Ramos (cell line): Measurements from ENCODE around the gene MED16.

Experiments used
- in situ Hi-C: fragments of 300-500 bp; cut with MboI; formaldehyde crosslinking; loops from one replicate; pipeline ENCODE4 v1.14.3; 2022; ENCODE audit warnings: low sequenced_read_pairs; ENCODE audit not compliant: unreplicated experiment

MED16 gene

DNA sequence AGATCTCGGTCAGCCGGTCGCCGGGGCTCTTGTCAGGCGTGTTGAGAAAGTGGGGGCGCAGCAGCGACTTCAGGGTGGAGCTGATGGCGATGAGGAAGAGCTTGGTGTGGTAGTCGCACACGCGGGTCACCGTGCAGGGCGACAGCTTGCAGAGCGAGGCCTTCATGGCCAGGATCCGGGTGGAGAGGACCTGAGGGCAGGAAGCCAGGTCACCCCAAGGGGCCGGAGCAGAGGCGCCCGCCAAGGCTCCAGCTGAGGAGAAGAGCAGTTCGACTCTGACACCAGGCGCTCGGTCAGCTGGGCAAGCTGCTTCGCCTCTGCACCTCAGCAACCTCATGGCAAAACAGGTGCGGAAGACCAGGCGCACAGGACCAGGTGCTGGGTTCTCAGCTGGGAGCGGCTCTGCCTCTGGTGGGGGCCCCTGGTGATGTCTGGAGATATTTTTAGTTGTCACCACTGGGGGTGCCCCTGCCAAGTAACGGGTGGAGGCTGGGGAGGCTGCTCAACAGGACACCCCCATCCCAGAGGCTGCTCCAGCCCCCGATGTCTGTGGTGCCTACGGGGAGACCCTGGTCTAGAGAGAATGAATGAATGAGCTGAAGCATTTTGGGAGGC lies 17.6 kb downstream of the MED16 start:
- in situ Hi-C loops, result no loop called here

DNA sequence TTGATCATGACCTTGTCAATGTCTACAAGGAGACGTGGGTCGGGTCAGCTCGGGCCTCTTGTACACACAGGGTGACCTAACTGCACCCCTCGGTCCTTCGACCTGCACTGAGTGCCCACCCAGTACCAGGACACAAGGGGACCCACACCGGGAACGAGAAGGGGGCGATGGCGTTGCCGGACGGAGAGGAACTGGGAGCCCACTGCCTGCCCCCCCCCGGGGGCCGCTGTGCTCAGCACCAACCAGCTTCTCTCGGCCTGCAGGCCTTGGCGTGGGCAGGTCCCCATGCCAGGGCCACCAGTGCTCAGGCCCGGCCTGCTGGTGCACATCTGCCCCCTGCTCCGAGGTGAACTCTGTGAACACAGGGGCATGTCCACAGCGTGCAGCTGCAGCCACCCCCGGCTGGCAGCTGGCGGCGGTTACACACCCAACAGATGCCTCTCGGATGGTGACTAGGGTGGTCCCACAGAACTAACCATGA lies 19.4 kb downstream of the MED16 start:
- in situ Hi-C loops, result no loop called here

DNA sequence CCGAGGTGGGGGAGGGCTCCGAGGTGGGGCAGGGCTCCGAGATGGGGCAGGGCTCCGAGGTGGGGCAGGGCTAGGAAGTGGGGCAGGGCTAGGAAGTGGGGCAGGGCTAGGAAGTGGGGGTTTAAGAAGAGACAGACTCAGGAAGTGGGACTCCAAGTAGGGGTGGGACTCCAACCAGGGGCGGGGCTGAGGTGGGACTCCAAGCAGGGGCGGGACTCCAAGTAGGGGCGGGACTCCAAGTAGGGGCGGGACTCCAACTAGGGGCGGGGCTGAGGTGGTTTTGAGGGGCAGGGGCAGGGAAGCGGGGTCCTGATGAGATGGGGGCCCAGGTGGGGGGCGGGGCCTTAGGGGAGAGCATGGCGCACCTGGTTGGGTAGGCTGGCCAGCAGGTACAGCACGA lies 19.9 kb downstream of the MED16 start:
- in situ Hi-C loops, result no loop called here

DNA sequence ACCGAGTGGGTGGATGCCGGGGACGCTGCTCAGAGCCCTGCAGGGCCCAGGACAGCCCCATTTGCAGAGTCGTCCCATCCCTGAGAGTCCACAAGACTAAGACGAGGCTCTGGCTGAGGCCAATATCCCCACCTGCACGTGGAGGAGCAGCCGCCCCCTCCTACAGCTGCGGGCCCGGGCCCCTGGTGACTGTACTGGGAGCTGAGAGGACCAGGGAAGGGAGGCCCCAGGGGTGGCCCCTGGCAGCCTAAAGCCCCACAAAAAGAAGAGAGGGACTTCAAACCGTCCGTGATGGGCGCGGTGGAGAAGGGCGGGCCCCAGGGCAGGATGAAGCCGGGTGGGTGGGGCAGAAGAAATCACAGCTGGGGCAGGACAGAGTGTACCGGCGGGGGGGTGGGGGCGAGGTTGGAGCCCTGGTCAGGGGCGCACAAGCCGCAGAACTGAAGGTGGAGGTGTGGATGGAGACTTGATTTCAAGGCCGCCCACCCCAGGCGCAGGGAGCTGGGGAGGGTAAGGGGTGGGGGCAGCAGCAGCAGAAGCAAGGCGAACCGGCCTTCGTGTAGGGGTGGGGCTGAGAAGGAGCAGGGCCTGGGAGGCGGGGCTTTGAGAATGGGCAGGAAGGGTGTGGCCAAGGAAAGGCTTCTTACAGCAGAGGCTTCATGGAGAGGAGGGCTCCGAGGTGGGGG lies 20.6 kb downstream of the MED16 start:
- in situ Hi-C loops, result no loop called here

DNA sequence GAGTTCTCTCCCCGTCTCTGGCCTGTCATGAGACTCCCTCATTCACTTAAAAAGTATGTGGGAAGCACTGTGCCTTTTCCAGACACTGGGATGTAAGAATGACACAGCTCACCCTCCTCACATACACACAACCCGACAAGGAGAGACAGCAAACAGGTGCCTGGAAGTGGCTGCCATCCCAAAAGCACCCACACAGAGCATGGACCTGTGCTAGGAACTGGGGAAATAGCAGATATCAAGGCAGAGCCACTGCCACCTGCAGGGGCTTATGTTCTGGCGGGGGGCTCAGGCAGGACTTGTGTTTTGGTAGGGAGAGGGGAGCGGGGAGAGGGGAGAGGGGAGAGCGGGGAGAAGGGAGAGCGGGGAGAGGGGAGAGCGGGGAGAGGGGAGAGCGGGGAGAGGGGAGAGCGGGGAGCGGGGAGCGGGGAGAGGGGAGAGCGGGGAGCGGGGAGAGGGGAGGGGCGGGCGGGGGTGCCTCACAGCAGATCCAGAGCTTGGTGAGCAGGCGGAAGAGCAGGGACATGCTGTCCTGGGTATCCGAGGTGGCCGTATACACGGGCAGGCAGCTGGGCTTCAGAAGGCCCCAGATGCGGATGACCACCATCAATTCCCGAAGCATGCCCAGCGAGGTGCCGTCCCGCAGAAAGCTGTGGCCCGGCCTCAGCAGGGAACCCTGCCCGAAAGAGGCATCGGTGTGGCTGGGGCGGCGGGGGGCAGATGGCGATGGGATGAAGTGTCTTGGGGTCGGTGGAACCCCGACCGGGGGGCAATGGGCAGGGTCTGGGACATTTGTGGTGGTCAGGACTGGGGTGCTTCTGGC lies 21.3 kb downstream of the MED16 start:
- in situ Hi-C loops, result no loop called here

DNA sequence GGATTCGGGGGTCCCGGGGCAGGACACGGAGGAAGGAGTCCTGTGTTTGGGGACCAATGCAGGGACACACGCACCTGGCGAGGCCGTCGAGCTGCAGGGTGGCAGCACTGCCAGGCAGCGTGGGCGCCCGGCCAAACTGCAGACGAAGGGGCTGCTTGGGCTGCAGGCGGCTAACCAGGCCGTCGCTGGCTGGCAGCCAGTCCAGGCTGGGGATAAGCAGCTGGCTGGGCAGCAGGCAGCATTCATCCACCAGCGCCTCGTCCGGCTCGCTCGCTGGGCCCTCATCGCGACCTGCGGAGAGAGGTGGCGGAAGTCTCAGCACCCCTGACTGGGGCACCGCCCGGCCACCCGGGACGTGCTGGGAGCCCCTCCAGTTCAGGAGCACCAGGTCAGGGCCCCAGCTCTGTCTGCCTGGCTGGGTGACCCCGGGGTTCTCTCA lies 22.0 kb downstream of the MED16 start:
- in situ Hi-C loops, result no loop called here

DNA sequence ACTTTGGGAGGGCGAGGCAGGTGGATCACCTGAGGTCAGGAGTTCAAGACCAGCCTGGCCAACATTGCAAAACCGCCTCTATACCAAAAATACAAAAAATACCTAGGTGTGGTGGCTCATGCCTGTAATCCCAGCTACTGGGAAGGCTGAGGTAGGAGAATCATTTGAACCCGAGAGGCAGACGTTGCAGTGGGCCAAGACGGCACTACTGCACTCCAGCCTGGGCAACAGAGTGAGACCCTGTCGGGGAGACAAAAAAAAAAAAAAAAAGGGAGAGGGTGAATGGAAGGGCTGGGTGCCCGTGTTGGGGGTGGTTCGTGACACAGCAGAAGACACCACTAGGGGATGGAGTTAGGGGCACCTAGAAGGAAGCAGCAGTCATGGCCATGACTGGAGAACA lies 22.7 kb downstream of the MED16 start:
- in situ Hi-C loops, result no loop called here

DNA sequence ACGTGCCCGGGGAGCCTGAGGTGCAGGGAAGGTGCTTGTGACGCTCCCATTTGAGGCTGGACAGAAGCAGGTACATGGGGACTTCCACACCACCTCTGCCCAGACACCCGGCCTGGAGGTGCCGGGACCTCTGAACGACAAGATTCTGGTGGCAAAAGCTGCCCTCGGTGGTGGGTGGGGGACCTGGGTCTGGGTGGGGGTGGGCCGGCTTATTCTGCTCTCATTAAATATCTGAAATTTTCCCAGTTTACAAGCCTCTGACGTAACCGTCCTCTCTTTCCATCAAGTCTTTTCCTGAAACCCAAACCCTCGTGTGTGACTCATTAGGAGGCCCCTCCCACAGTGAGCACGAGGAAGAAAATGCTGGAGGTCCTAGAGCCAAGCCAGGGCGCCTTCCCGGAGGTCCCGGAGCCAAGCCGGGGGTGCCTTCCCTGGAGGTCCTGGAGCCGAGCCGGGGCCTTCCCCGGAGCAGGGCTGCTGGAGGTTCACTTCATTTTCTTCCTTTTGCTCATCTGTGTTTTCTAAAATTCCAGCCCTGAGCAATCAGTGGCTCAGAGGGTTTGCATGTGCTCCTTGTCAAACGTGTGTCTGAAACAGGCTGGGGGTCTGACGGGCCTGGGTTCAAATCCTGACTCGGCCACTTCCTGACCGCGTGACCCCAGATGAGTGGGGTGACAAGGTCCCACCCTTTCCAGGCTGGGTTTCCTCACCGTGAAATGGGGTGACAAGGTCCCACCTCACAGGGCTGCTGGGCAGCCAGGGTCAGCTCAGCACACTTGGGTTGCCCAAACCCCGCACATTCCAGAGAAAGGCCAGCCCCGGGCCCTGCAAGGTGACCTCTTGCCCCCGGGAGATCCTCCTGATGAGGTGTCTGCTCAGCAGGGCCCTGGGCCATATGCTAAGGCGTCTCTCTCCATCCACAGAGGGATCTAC lies 23.5 kb downstream of the MED16 start:
- in situ Hi-C loops, result no loop called here

DNA sequence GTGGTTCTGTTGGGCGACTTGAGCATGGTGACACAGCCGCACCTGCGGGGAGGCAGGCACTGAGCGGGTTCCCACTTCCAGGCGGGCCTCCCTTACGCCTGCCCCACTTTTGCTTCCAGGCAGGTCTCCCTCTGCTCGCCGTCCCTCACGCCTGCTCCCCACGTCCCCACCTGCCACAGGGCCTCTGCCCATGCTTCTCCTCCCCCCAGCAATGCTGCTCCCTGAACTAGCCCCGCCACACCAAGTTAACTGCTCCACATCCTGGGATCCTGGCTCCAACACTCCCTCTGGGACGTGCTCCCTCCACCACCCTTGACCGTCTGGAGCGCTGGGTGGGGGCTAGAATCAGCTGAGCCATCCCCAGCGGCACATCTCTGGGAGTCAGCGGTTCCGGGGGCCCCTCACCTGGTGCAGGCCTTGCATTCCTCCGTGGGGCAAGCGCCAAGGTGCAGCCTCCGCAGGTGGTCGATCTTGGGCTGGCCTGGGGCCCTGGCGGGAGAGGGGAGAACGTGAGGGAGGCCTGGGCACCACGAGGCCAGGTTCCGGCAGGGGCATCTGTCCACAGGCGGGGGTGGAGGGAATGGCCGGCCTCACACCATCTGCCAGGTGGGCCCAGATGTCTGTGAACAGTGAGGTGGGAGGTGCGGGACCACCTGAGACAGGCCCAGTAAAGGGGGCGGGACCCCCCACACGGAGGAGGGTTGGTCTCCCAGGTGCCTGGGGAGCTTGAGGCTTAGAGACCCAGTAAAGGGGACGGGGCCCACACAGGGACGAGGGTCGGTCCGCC lies 24.3 kb downstream of the MED16 start:
- in situ Hi-C loops, result no loop called here

DNA sequence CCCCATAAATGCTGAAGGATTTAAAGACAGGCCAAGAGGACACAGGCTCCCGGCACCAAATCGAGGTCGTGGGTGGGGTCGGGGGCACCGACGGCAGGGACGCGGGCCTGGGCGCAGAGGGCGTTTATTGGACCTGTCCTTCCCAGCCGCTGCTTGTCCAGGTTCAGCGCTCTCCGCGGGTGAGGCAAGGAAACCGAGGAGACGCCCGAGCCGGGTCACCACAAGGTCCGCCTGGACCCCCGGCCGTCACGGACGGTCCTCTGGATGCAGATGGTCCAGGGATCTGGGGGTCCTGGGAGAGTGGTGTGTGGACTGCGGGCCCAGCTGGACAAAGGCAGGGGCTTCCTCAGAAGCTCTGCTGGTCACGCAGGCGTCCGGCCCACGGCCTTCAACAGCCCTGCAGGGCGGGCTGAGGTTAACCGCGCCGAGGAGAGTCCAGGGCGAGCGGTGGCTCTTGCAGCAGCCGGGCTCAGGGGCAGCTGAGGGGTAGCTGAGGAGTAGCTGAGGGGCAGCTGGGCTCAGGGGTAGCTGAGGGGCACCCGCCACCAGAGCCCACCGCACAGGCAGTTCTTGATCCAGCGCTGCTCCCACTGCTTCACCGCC lies 25.0 kb downstream of the MED16 start:
- in situ Hi-C loops, result no loop called here

DNA sequence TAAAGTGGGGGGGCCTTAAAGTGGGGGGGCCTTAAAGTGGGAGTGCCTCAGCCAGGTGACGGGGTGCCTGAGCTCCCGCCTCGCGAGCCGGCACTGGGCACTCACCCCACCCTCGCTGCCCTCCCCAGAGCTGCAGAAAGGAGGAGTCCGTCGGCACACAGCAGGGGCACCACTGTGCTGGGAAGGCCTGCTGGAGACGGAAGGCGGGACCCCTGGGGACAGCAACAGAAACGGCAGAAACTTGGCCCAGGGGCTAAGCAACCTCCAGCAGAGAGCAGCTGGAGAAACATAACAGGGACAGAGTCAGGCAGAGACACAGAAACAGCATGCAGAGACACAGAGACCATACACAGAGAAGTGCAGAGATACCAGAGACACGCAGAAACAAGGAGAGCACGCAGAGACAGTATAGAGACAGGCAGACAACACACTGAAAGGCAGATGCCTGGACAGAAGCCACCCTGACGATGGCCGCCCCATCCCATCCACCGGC lies 25.6 kb downstream of the MED16 start:
- in situ Hi-C loops, result no loop called here

DNA sequence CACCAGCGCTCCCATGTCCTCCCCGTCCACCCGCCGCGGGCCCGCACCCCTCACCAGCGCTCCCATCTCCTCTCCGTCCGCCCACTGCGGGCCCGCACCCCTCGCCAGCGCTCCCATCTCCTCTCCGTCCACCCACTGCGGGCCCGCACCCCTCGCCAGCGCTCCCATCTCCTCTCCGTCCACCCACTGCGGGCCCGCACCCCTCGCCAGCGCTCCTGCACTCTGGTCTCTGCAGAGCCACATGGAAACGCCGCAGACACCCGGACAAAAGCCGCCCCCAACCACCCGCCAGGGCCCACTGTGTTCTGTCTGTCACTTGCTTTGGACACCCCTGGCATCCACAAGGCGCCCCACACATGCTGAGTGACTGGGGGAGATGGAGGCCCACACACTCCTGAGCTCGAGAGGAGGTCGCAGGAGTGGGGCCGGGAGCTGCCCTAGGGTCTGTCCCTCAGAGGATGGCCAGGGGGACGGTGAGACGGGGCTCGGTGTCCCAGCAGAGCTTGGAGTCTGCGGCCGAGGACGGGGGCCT lies 26.2 kb downstream of the MED16 start:
- in situ Hi-C loops, result no loop called here

DNA sequence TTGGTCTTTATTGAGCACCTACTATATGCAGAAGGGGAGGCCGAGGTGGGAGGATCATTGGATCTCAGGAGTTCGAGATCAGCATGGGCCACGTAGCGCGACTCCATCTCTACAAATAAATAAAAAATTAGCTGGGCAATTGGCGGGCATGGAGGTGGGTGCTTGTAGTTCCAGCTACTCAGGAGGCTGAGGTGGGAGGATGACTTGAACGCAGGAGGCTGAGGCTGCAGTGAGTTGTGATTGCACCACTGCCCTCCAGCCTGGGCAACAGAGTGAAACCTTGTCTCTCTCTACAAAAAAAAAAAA lies 29.7 kb downstream of the MED16 start:
- in situ Hi-C loops, result no loop called here

DNA sequence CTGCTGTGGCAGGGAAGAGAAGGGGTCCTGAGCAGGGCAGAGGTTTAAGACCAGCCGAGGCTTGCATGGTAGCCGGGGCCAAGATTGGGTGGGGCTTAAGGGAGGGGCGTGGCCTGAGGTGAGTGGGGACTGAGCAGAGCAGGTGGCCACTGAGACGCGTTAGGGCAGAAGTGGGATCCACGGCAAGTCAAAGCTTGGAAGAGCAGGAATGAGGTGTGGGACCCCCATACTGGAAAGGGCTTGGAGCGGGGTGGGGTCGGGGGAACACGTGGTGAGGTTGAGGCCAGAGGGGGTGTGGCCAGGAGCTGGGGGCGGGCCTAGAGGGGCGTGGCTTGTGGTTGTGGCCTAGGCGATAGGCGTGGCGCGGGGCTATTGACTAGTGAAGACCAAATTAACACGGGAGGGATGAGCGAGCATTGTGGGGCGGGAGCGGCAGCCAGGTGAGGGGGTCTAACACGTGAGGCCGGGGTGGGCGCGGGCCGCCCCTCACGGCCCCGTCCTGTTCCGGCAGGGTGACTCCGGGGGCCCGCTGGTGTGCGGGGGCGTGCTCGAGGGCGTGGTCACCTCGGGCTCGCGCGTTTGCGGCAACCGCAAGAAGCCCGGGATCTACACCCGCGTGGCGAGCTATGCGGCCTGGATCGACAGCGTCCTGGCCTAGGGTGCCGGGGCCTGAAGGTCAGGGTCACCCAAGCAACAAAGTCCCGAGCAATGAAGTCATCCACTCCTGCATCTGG lies 30.2 kb downstream of the MED16 start:
- in situ Hi-C loops, result no loop called here

DNA sequence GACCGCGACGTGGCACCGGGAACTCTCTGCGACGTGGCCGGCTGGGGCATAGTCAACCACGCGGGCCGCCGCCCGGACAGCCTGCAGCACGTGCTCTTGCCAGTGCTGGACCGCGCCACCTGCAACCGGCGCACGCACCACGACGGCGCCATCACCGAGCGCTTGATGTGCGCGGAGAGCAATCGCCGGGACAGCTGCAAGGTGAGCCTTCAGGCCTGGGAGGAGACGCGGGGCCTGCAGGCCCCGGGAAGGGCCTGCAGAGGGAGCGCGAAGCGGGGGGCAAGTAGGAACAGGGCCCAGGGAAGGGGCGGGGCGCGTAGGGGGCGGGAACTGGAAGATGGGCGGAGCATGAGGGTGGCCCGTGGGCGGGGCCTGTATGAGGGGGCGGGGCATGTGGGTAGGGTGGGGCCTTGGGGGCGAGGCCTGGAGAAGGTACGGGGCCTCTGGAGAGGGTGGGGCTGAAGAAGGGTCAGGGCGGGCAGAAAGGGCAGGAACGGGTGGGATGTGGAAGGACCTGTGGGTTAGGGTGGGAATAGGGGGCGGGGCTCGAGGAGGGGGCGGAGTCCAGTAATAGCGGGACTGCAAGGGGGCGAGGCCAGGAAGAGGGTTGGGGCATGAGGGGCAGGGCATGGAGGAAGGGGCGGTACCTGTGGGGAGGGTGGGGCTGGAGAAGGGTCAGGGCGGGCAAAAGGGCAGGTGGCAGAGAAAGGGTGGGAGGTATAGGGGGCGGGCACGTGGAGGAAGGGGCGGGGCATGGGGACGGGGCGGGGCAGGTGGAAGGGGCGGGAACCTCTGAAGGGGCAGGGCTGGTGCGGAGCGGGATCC lies 31.0 kb downstream of the MED16 start:
- in situ Hi-C loops, result no loop called here

DNA sequence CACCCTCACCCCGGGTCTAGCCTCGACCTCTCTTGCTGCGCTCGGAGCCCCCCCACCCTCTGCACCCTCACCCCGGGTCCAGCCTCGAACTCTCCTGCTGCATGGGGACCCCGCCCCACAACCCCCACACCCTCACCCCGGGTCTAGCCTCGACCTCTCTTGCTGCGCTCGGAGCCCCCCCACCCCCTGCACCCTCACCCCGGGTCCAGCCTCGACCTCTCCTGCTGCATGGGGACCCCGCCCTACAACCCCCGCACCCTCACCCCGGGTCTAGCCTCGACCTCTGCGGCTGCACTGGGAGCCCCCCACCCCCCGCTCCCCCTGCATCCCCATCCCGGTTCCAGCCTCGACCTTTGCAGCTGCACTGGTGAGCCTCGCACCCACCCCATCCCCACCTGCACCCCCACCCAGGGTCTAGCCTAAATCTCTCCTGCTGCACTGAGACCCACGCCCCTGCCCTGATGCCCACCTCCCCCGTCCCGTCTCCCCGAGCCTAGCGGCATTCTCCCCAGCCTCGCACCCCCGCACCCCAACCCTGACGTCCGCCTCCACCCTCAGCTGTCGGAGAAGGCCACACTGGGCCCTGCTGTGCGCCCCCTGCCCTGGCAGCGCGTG lies 31.7 kb downstream of the MED16 start:
- in situ Hi-C loops, result no loop called here
